SK-MEL-5 (cell line): Measurements from ENCODE around the gene C1QTNF12. TPM values are rescaled to one million over a fixed set of nuclear protein-coding genes. Genes with fewer than 3 reads are reported as not detected.

Experiments used
- DNase-seq: peaks from one replicate; pipeline ENCODE4 v3.0.0-alpha.2; 2016; ENCODE audit warnings: low read depth, low spot score
- in situ Hi-C: cut with HindIII; loops from 2 replicates; pipeline ENCODE4 v1.10.0; 2016; ENCODE audit warnings: low sequenced_read_pairs, high pct_unique_total_duplicates, low pct_unique_long_range_greater_than_20kb
- total RNA-seq: library from RNA; depleted of rRNA; stranded (reverse); fragments of >200 nt; shearing (Covaris generic); gene quantifications from 2 replicates; pipeline ENCODE4 v1.2.3, GENCODE V29; 2014

C1QTNF12 gene
- total RNA-seq, 1 experiment from 2014 or later = not detected

- no peak for DNase-seq
- in situ Hi-C loops = no loop called here
Observed at GRCh38 chr1:1284221-1285101, 37.9 kb upstream of the C1QTNF12 start.

GRCh38 chr1:1283821-1284220, 37.3 kb upstream of the C1QTNF12 start:
- DNase-seq = no peak
- in situ Hi-C loops = no loop called here

DNA sequence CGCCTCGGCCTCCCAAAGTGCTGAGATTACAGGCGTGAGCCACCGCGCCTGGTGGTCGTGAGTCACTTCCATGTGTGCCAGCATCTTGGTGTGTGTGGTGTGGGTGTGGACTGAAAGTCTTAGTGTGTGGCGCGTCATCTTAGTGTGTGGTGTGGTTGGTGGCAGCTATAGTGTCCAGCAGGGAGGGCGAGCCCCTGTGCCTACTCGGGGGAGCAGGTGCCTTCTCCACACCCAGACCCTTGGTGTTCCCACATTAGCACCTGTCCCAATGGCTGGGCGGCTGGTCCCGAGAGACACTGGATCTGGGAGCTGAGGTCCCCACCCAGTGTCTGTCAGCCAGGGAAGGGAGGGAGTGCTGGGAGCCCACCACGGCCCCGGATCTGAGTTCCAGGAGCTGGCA, 36.5 kb upstream of the C1QTNF12 start:
- no peak for DNase-seq
- in situ Hi-C loops = no loop called here

DNA sequence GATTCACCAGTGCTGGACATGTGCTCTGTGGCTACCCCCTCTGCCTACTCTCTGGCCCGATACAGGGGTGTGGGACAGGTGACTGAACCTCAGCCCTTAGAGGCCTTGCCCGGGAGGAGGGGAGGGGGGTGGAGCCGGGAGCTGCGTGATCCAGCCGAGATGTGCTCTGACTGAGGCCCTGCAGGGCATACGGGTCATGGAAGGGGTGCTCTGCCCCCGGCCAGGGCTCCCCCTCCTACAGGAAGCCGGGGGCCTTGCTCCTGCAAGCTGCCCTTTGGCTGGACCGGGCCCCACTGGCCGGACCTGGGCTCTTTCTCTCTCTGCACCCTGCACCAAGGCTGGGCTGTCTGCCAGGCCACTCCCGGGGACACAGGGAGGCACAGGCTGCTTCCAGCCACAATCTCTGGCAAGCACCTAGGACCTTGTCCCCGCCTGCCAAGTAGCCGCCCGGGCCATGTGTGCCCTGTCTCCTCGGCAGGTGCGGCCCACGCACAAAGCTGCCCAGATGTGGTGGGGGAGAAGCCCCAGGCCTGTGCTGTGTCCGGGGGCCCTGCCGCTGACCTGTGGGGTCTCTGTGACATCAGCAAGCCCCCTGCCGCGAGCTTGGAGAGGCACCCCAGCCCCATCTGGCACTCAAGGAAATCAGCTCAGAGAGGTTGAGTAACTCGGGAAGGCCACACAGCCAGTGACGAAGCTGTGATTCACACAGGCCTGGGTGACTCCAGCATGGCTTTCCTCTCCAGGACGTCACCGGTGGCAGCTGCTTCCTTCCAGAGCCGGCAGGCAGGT, 35.2 kb upstream of the C1QTNF12 start:
- no peak for DNase-seq
- in situ Hi-C loops = no loop called here

- in situ Hi-C loops = no loop called here
- DNase-seq = no peak
Observed at GRCh38 chr1:1280782-1281481, 34.4 kb upstream of the C1QTNF12 start.

- in situ Hi-C loops = no loop called here
Observed at GRCh38 chr1:1279028-1279427, 32.5 kb upstream of the C1QTNF12 start.

GRCh38 chr1:1278620-1279019, 32.1 kb upstream of the C1QTNF12 start:
- in situ Hi-C loops = no loop called here
- no peak for DNase-seq

More at GRCh38 chr1:1279028-1279427, 32.5 kb upstream of the C1QTNF12 start:
- DNase-seq = no peak

- DNase-seq = no peak
- in situ Hi-C loops = no loop called here
Observed at GRCh38 chr1:1275836-1276235, 29.3 kb upstream of the C1QTNF12 start.

DNA sequence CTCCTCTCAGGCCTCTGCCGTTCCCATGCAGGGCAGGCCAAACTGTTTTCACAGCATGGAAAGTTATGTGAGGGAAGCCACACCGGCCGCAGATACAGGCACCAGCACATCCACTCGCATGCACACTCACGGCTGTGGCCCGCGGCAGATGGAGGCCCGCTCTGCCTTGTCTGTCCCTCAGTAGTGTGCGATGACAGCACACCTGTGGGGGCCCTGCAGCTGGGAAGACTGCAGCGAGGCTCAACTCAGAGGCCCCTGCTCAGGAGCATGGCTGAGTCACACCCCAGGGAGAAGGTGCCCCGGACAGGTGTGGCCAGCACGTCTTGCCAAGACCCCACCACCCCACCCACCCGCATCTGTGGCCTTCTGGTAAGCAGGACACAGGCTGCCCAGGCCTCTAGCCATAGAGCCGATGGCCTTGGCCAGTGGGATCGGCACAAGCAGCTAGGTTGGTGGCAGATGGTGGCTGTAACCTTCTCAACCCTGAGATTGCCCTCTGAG, 28.5 kb upstream of the C1QTNF12 start:
- DNase-seq = no peak
- in situ Hi-C loops = no loop called here

GRCh38 chr1:1274299-1274930, 27.9 kb upstream of the C1QTNF12 start:
- in situ Hi-C loops = no loop called here
- no peak for DNase-seq

DNA sequence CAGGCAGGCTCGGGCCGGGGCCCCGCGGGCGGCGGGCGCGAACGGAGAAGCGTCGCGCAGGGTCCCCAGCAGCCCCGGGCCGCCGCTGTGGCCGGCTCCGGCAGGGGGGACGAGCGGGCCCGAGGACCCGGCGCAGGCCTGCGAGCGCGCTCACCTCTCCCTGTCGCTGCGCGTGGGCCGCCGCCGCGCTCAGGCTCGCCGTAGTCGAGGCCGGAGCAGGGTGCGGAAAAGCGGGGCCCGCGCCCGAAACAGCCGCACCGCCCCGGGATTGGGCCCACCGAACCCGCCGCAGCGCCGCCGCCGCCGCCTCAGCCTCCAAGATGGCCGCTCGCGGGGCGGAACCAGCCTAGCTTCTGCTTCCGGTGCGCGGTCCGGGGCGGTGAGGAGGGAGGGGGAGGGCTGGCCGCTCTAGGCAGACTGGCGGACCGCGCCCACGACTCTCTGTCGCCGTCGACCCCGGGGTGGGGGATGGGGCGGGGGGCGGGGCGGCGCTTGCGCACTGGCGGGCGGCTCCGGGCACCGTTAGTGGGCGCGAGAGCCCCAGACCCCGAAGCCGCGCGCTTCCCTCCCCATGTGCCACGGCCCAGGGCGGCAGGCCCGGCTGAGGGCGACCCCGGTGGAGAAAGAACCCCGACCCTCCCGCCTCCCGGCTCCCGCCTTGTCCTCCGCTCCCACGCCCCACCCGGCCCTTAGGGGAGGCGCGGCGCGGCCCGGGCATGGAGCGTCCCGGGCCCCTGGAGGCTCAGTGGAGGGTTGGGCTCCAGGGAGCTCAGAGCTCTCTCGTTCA, 27.2 kb upstream of the C1QTNF12 start, which contains the start of gene UBE2J2:
Gene UBE2J2, minus strand, starts transcription at position 343 of the 787 bp plus-strand sequence. CDS start 5,862 bp downstream, outside the sequence.
- in situ Hi-C loops = no loop called here
- DNase-seq = peak; percentile 79

DNA sequence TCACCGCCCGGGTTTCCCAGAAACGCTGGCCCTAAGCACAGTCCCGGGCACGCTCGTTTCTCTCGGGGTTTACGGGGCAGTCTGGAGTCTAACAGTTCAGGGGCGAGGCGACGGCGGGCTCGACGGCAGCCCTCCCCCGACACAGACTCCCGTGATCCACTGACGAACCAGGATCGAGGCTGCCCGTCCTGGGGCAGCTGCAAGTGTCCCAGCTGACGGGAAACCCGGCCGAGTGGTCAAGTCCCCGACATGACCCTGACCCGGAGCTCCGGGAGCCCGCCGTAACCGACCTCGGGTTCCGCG, 26.6 kb upstream of the C1QTNF12 start:
- no peak for DNase-seq
- in situ Hi-C loops = no loop called here

GRCh38 chr1:1272341-1273208, 26.1 kb upstream of the C1QTNF12 start:
- in situ Hi-C loops = no loop called here
- DNase-seq = no peak

GRCh38 chr1:1270813-1271212, 24.3 kb upstream of the C1QTNF12 start:
- DNase-seq = no peak
- in situ Hi-C loops = no loop called here

- DNase-seq = no peak
- in situ Hi-C loops = no loop called here
Observed at GRCh38 chr1:1268284-1268682, 21.8 kb upstream of the C1QTNF12 start.
